Esophagus (tissue), 2 donors: ENCODE measurements around the gene CTTN. TPM values are rescaled to one million over a fixed set of nuclear protein-coding genes. Genes with fewer than 3 reads are reported as not detected.

Source experiments
- H3K27ac ChIP-seq, 2 donors: one replicate each; pipeline ENCODE4 v1.5.1; 2013; ENCODE audit warnings: low read depth in 2 of 2, mild to moderate bottlenecking in 2 of 2, inconsistent platforms in 1 of 2, low read length in 1 of 2, moderate library complexity in 1 of 2
- H3K27me3 ChIP-seq, 2 donors: one replicate each; pipeline ENCODE4 v1.6.1; 2013; ENCODE audit warnings: low read length in 2 of 2, control low read depth in 1 of 2, mild to moderate bottlenecking in 1 of 2; ENCODE audit not compliant: insufficient read depth in 2 of 2, control insufficient read depth in 1 of 2
- H3K36me3 ChIP-seq, 2 donors: one replicate each; pipeline ENCODE4 v1.6.1; 2013; ENCODE audit warnings: low read length in 1 of 2; ENCODE audit not compliant: control insufficient read depth in 2 of 2, insufficient read depth in 2 of 2
- H3K4me1 ChIP-seq, 2 donors: one replicate each; pipeline ENCODE4 v1.6.1; 2013; ENCODE audit warnings: low read length in 1 of 2; ENCODE audit not compliant: control insufficient read depth in 2 of 2, insufficient read depth in 2 of 2
- H3K4me3 ChIP-seq, 2 donors: one replicate each; pipeline ENCODE4 v1.5.1; 2013; ENCODE audit warnings: low read length in 2 of 2, mild to moderate bottlenecking in 2 of 2, low read depth in 1 of 2, moderate library complexity in 1 of 2
- H3K9me3 ChIP-seq, 2 donors: one replicate each; pipeline ENCODE4 v1.6.1; 2013; ENCODE audit warnings: mild to moderate bottlenecking in 2 of 2, low read depth in 1 of 2, low read length in 1 of 2, moderate library complexity in 1 of 2; ENCODE audit not compliant: control insufficient read depth in 2 of 2, insufficient read depth in 1 of 2
- WGBS, 2 donors: extraction: QIAGEN DNeasy Blood & Tissue Kit; methylation state at CpG; one replicate each; pipeline ENCODE4 v1.1.7; 2013; 5-methylcytosine and 5-hydroxymethylcytosine counted together
- polyA plus RNA-seq, 2 donors: library from polyadenylated mRNA; stranded (reverse); fragments of 200-250 nt; gene quantifications; one replicate each; pipeline ENCODE4 v1.2.3, GENCODE V29; 2013
- donor health status: healthy with polysubstance abuse.
- donor health status: Bipolar disorder and iron deficiency.

CTTN gene
- polyA plus RNA-seq, 2 donors = 111 to 121 TPM

GRCh38 chr11:70486026-70486415 lies 87.7 kb downstream of the CTTN start:
- no peak overlapping the region for H3K4me3 ChIP-seq
- H3K27ac ChIP-seq = no peak overlapping the region
- H3K4me1 ChIP-seq = no peaks in the 10 kb centered on the region
- no peaks in the 10 kb centered on the region for H3K27me3 ChIP-seq
- peaks cover 3 to 7% of the 10 kb centered on the region in 2 donors for H3K9me3 ChIP-seq
- 95% methylated on average over 22 of the region's 22 CpGs for WGBS, 2 donors
- no peaks in the 10 kb centered on the region for H3K36me3 ChIP-seq

Other genes starting within 250 kb of the CTTN start
- 10 to 100 TPM in 1 of 2 donors, 1 to 10 TPM in 1; 7.3 to 19.5 TPM for gene FADD, start 195.2 kb upstream of the CTTN start, polyA plus RNA-seq
- 10 to 100 TPM; 13.0 to 14.8 TPM for gene PPFIA1, start 127.8 kb upstream of the CTTN start, polyA plus RNA-seq